Measurements from ENCODE around the gene GASK1A.

DNA sequence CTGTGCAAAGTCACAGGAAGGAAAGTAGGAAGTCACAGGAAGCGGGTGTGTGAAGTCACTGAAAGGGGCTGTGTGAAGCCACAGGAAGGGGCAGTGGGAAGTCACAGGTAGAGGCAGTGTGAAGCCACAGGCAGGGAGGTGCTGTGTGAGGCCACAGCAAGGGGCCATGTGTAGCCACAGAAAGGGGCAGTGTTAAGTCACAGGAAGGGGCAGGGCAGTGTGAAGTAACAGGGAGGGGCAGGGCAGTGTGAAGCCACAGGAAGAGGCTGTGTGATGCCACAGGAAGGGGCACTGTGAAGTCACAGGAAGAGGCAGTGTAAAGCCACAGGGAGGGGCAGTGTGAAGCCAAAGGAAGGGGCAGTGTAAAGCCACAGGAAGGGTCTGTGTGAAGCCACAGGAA is 36.5 kb downstream of the GASK1A start:
- TF ChIP-seq ZNF8 (CRISPR knock-in tag; IDR thresholded peaks at IDR 0.05) = no peak
- no peak for TF ChIP-seq ZFP3 (CRISPR knock-in tag; IDR thresholded peaks at IDR 0.05)
- no peak for TF ChIP-seq ZC3H10 (CRISPR knock-in tag; IDR thresholded peaks at IDR 0.05)
- TF ChIP-seq, protein P1, sequence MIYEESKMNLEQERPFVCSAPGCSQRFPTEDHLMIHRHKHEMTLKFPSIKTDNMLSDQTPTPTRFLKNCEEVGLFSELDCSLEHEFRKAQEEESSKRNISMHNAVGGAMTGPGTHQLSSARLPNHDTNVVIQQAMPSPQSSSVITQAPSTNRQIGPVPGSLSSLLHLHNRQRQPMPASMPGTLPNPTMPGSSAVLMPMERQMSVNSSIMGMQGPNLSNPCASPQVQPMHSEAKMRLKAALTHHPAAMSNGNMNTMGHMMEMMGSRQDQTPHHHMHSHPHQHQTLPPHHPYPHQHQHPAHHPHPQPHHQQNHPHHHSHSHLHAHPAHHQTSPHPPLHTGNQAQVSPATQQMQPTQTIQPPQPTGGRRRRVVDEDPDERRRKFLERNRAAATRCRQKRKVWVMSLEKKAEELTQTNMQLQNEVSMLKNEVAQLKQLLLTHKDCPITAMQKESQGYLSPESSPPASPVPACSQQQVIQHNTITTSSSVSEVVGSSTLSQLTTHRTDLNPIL (CRISPR knock-in tag; IDR thresholded peaks at IDR 0.05; ENCODE audit: low read depth) = no peak
- TF ChIP-seq ISL1 (CRISPR knock-in tag; IDR thresholded peaks at IDR 0.05) = no peak
- TF ChIP-seq, protein P2, sequence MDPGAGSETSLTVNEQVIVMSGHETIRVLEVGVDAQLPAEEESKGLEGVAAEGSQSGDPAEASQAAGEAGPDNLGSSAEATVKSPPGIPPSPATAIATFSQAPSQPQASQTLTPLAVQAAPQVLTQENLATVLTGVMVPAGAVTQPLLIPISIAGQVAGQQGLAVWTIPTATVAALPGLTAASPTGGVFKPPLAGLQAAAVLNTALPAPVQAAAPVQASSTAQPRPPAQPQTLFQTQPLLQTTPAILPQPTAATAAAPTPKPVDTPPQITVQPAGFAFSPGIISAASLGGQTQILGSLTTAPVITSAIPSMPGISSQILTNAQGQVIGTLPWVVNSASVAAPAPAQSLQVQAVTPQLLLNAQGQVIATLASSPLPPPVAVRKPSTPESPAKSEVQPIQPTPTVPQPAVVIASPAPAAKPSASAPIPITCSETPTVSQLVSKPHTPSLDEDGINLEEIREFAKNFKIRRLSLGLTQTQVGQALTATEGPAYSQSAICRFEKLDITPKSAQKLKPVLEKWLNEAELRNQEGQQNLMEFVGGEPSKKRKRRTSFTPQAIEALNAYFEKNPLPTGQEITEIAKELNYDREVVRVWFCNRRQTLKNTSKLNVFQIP (CRISPR knock-in tag; IDR thresholded peaks at IDR 0.05; ENCODE audit: borderline replicate concordance, low read depth) = no peak
- TF ChIP-seq, protein P3, sequence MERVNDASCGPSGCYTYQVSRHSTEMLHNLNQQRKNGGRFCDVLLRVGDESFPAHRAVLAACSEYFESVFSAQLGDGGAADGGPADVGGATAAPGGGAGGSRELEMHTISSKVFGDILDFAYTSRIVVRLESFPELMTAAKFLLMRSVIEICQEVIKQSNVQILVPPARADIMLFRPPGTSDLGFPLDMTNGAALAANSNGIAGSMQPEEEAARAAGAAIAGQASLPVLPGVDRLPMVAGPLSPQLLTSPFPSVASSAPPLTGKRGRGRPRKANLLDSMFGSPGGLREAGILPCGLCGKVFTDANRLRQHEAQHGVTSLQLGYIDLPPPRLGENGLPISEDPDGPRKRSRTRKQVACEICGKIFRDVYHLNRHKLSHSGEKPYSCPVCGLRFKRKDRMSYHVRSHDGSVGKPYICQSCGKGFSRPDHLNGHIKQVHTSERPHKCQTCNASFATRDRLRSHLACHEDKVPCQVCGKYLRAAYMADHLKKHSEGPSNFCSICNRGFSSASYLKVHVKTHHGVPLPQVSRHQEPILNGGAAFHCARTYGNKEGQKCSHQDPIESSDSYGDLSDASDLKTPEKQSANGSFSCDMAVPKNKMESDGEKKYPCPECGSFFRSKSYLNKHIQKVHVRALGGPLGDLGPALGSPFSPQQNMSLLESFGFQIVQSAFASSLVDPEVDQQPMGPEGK (CRISPR knock-in tag; IDR thresholded peaks at IDR 0.05; ENCODE audit: borderline replicate concordance) = no peak
- no peak for TF ChIP-seq OSR1 (CRISPR knock-in tag; IDR thresholded peaks at IDR 0.05)
- no peak for TF ChIP-seq BACH2 (CRISPR knock-in tag; IDR thresholded peaks at IDR 0.05; ENCODE audit: borderline replicate concordance)
- no peak for TF ChIP-seq TOX (CRISPR knock-in tag; IDR thresholded peaks at IDR 0.05; ENCODE audit: borderline replicate concordance)
- no peak for TF ChIP-seq ZNF565 (CRISPR knock-in tag; conservative IDR thresholded peaks at IDR 0.05; ENCODE audit: low read depth)

Measured in SK-N-SH treated with all-trans-retinoic acid at 6 μM for 48 hours (cell line).